WI38 (cell line): ENCODE results near the gene ANKRD66.

Experiments
- H3K4me3 ChIP-seq: 2 replicates; pipeline ENCODE4 v1.5.1; 2011; ENCODE audit warnings: low read depth, mild to moderate bottlenecking, control low read depth, low read length
- CTCF ChIP-seq: IDR thresholded peaks from 2 replicates; pipeline ENCODE4 v1.5.1; 2012; ENCODE audit warnings: low read depth, mild to moderate bottlenecking, control low read depth, low read length

ANKRD66 gene

GRCh38 chr6:46746696-46747095, at the start of gene ANKRD66:
TSS of gene ANKRD66 (plus strand) at chr6:46746933. CDS start at chr6:46751949, 5,016 bp downstream.
- no peak within 1 kb of the TSS for H3K4me3 ChIP-seq
- no peak for TF ChIP-seq CTCF

GRCh38 chr6:46699970-46700369, 46.8 kb upstream of the ANKRD66 start:
- TF ChIP-seq CTCF = no peak
- H3K4me3 ChIP-seq = no peak overlapping the region

GRCh38 chr6:46704562-46704961, 42.2 kb upstream of the ANKRD66 start:
- no peak overlapping the region for H3K4me3 ChIP-seq
- no peak for TF ChIP-seq CTCF

- no peak for TF ChIP-seq CTCF
- no peak overlapping the region for H3K4me3 ChIP-seq
Measured at GRCh38 chr6:46706464-46706863, 40.3 kb upstream of the ANKRD66 start.

- no peak for TF ChIP-seq CTCF
- no peak overlapping the region for H3K4me3 ChIP-seq
Measured at GRCh38 chr6:46711491-46711890, 35.2 kb upstream of the ANKRD66 start.

GRCh38 chr6:46715141-46715540, 31.6 kb upstream of the ANKRD66 start:
- H3K4me3 ChIP-seq = no peak overlapping the region
- no peak for TF ChIP-seq CTCF

DNA sequence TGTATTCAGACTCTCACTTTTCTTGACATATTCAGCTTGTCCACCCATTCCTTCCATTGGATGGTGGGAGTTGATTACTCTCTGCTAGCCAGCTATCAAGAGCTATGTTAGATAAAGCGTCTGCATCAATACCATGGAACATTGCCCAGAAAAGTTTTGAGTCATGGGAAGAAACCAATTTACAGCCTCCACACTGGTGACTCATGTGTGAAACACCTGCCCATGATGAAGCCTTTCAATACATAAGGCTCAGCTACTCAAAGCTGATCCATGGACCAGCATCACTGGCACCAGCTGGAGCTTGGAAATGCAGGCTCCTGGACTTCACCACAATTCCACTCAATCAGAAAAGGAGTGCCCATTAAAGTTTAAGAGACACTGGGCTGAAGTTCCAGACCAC, 27.6 kb upstream of the ANKRD66 start:
- no peak overlapping the region for H3K4me3 ChIP-seq
- no peak for TF ChIP-seq CTCF
